Mesodermal cell (in vitro differentiated cells): ENCODE results near the gene DENND5B. TPM values are rescaled to one million over a fixed set of nuclear protein-coding genes. Genes with fewer than 3 reads are reported as not detected.

Experiments
- H3K27ac ChIP-seq: 2 replicates; pipeline ENCODE4 v1.7.0; 2013; ENCODE audit warnings: mild to moderate bottlenecking, low read depth, low read length, moderate library complexity; ENCODE audit not compliant: severe bottlenecking
- H3K36me3 ChIP-seq: 2 replicates; pipeline ENCODE4 v1.7.1; 2013; ENCODE audit warnings: mild to moderate bottlenecking, low read length, moderate library complexity; ENCODE audit not compliant: control insufficient read depth, insufficient read depth
- H3K4me1 ChIP-seq: one replicate; pipeline ENCODE4 v1.7.1; 2013; ENCODE audit warnings: mild to moderate bottlenecking, low read length; ENCODE audit not compliant: insufficient read depth, control insufficient read depth, poor library complexity, severe bottlenecking
- H3K4me3 ChIP-seq: 2 replicates; pipeline ENCODE4 v1.7.0; 2013; ENCODE audit warnings: low read length, control low read depth, mild to moderate bottlenecking; ENCODE audit not compliant: insufficient read depth, poor library complexity, severe bottlenecking; ENCODE audit errors: extremely low read depth
- H3K9me3 ChIP-seq: 2 replicates; pipeline ENCODE4 v1.7.1; 2013; ENCODE audit warnings: mild to moderate bottlenecking, low read length, moderate library complexity; ENCODE audit not compliant: control insufficient read depth
- WGBS, 2 experiments: methylation state at CpG; one replicate each; pipeline ENCODE4 v1.1.5; 2013; ENCODE audit warnings: missing lambda C conversion rate in 2 of 2; ENCODE audit not compliant: insufficient coverage in 2 of 2; 5-methylcytosine and 5-hydroxymethylcytosine counted together
- polyA plus RNA-seq, 2 experiments: library from polyadenylated mRNA; stranded (reverse); fragments of 50-300 nt; gene quantifications; one replicate each; pipeline ENCODE4 v1.2.3, GENCODE V29; 2013

Gene DENND5B
- polyA plus RNA-seq (2013, experiment 1 of 2) = 24.0 TPM
- polyA plus RNA-seq (2013, experiment 2 of 2) = 21.8 TPM

DNA sequence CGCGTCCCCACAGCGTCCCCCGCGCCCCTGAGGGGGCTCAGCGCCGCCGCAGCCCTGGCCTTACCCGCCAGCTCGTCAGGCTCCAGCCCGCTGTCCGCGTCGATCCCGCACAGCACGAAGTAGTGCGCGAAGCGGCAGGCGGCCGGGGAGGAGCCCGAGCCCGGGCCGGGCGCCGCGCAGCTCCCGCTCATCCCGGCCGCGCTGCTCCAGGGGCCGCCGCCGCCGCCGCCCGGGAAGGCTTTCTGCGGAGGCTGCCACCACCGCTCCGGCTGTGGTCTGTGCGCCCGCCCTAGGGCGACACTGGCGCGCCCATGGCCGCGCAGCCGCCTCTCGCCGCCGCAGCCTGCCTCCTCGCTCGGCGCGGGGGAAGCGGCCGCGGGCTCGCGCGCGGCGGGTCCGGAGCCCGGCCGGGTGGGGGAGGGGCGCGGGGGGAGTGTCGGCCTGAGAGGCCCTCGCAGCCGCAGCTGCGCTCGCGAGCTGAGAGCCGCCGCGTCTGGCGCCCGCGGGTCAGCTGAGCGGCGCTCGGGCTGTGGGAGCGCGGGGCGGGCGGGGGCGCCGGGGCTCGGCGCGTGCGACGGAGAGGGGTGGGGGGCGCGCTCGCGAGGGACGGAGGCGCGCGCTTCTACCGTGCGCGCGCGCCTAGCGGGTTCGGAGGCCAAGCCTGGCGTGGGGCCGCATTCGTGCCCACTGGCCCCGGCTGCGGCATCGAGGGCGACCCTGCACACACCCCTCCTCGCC is at the start of gene DENND5B:
Gene DENND5B (minus strand): TSS at position 495 of the 738 bp plus-strand sequence. CDS start 304 bp downstream, at position 191.
- H3K27ac ChIP-seq = peak within 1 kb of the TSS; percentile 92
- H3K4me1 ChIP-seq = peaks cover 15% of the 10 kb centered on the region
- no peaks in the 10 kb centered on the region for H3K9me3 ChIP-seq
- H3K4me3 ChIP-seq = peak within 1 kb of the TSS; percentile 70
- WGBS, 2 experiments = 0% methylated on average over 60 to 87 of the region's 117 CpGs
- H3K36me3 ChIP-seq = peaks cover 7% of the 10 kb centered on the region

DNA sequence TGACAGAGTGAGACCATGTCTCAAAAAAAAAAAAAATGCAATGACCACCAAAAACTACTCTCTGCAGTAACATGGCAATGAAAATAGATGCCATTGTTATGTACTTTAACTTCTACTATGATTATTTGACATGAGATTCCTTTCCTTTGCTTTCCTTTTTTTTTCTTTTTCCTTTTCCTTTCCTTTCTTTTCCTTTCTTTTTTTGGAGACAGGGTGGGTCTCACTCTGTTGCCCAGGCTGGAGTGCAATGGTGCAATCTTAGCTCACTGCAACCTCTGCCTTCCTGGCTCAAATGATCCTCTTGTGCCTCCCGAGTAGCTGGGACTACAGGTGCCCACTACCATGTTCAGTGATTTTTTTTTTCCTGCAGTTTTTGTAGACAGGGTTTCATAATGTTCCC is 43.7 kb upstream of the DENND5B start:
- H3K36me3 ChIP-seq = no peaks in the 10 kb centered on the region
- WGBS, 2 experiments = 88% methylated on average over 1 of the region's 1 CpG; no CpG with 5 or more reads in 1 of the 2 experiments
- H3K4me3 ChIP-seq = no peak overlapping the region
- no peaks in the 10 kb centered on the region for H3K4me1 ChIP-seq
- no peaks in the 10 kb centered on the region for H3K9me3 ChIP-seq
- H3K27ac ChIP-seq = no peak overlapping the region

DNA sequence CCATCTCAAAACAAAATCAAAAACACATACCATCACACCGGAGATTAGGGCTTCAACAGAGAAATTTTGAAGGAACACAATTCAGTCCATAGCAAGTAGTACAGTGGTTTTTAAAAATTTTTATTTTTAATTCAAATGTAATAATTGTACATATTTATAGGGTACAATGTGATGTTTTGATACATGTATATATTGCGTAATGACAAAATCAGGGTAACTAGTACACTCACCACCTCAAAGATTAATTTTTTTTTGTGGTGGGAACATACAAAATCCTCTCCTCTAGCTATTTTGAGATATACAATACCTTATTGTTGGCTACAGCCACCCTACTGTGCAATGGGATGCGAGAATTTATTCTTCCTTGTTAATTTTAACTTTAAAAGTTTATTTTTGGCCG is 42.5 kb upstream of the DENND5B start:
- no peak overlapping the region for H3K27ac ChIP-seq
- H3K36me3 ChIP-seq = no peaks in the 10 kb centered on the region
- H3K4me3 ChIP-seq = no peak overlapping the region
- no peaks in the 10 kb centered on the region for H3K9me3 ChIP-seq
- no peaks in the 10 kb centered on the region for H3K4me1 ChIP-seq
- 60% methylated on average over 1 of the region's 4 CpGs; no CpG with 5 or more reads in 1 of the 2 experiments for WGBS, 2 experiments

DNA sequence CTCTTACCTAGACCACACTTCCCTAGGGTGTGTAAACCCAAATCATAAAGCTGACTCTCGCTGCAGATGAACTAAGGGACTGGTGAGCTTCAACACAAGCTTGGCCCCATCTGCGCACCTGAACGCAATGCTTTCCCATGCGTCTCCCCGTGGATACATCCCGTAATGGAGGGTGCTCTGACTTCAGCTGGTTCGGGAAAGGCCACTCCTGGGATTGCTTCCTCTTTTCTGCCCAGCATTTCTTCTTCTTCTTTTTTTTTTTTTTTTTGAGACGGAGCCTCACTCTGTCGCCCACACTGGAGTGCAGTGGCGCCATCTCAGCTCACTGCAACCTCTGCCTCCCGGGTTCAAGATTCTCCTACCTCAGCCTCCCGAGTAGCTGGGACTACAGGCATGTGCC is 40.9 kb upstream of the DENND5B start:
- H3K9me3 ChIP-seq = no peaks in the 10 kb centered on the region
- no peaks in the 10 kb centered on the region for H3K4me1 ChIP-seq
- 95 to 96% methylated on average over 7 of the region's 12 CpGs for WGBS, 2 experiments
- no peak overlapping the region for H3K27ac ChIP-seq
- H3K4me3 ChIP-seq = no peak overlapping the region
- H3K36me3 ChIP-seq = no peaks in the 10 kb centered on the region

DNA sequence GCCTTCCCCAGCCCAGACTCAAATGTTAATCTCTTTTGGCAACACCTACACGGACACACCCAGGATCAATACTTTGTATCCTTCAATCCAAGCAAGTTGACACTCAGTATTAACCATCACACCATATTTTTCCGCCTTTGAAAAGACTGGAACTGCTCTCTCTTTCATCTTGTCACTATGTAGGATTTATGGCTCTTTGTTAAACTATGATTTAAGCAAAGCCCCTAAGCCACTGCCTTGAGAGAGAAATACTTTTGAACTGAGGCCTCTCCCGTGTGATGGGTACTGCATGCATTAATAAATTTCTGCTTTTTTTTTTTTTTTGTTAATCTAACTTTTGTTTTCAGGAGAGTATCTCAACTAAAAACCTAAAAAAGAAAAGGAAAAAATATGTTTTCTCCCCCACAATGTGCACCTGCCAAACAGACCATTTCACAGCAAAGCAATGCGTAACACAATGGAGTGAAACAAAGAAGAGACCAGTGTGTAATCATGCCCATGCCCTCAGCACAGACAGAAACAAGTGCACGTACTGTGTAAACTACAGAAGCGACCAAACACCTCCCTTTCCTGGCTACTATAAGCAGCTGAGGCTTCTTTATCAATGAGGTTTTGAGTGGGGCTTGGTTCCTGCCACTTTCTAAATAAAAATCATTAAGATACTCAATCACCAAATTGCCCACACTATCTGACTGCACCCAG is 40.2 kb upstream of the DENND5B start:
- H3K9me3 ChIP-seq = no peaks in the 10 kb centered on the region
- 100% methylated on average over 3 of the region's 6 CpGs; no CpG with 5 or more reads in 1 of the 2 experiments for WGBS, 2 experiments
- no peak overlapping the region for H3K27ac ChIP-seq
- H3K4me3 ChIP-seq = no peak overlapping the region
- H3K4me1 ChIP-seq = no peaks in the 10 kb centered on the region
- no peaks in the 10 kb centered on the region for H3K36me3 ChIP-seq

DNA sequence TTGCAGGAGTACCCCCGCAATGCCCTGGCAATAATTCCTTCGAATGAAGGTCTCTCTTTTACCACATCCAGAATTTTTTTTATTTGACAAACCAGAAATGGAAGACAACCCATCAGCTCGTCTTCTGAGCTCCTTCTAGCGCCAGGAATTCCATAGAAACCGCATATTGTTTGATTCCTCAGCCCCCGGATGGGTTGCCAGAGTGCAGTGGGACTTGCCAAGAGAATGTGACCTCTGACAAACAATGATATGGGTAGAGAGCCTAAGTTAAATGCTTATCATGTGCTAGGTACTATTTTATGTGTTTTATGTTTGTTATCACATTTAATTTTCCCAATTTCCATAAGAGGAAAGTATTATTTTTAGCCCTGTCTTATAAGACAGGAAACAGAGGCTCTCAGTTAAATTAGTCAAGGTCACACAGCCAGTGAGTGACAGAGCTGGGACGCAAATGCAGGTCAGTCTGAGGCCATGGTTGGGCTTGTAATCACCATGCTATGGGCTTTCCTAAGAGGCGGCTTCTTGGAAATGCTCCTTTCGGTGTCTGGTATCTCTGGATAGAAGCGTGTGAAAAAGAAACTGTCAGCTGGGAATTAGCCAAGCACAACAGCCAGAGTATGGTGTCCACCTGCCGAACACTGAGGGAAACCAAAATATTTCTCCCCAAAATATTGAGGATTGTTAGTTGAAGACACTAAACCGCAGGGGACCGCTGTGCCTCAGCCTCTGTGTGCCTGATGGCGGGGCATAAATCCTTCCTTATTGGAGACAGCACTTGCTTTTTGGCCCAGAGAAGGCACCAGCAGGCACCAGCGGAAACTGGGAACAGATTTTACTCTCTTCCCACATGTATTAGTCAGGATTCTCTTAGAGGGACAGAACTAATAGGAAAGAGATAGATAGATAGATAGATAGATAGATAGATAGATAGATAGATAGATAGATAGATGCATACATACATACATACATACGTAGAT is 39.1 kb upstream of the DENND5B start:
- Histone ChIP-seq H3K4me1 (no peaks in the 10 kb centered on the region), H3K36me3 (no peaks in the 10 kb centered on the region), H3K9me3 (no peaks in the 10 kb centered on the region), H3K4me3 (no peak overlapping the region), H3K27ac (no peak overlapping the region)
- 78 to 85% methylated on average over 12 of the region's 16 CpGs for WGBS, 2 experiments

DNA sequence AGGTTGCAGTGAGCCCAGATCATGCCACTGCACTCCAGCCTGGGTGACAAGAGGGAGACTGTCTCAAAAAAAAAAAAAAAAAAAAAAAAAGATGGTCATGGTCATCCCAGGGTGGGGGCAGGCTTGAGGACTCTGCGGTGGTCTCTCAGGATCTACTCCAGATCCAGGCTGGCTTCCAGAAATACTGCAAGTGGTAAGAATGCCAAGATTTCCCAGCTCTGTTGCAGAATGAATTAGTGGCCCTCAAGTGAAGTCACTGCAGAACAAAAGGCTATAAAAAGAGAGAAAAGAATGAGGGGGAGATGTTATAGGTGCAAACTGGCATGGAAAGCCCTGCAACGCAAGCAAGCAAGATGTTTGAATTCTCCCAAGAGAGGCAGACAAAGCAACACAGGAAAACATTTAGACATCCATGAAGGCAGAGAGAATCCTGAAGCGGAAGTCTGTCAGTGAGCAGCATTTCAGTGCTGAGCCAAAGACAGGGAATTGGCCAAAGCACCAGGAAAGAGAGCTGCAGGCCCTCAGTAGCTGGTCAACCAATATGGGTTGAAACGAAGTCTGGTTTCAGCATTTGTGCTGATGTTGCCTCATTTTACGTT is 36.6 kb upstream of the DENND5B start:
- H3K4me1 ChIP-seq = no peaks in the 10 kb centered on the region
- WGBS, 2 experiments = 82 to 92% methylated on average over 5 of the region's 5 CpGs

DNA sequence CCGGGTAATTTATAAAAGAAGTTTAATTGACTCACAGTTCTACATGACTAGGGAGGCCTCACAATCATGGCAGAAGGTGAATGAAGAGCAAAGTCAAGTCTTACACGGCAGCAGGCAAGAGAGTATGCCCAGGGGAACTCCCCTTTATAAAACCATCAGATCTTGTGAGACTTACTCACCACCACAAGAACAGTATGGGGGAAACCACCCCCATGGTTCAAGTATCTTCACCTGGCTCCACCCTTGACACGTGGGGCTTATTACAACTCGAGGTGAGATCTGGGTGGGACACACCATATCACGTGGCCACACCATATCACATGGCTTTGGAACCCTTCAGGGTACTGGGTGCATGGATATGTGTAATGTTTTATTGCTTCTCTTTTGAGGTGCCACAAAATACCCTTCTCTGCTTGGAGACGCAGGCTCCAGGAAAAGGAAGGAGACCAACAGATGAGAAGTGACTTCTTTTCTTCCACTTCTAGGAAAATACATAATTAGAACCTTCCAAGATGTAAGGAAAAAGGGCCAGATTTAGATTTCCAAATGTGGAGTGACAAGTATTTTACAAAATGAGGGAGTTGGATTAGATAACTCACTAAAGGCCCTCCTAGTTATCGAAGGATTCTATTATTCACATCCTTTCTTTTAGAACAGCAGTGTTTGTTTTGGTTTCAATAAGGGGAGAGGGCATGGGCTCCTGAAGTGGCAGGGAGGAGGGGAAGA is 35.5 kb upstream of the DENND5B start:
- Histone ChIP-seq H3K9me3 (no peaks in the 10 kb centered on the region), H3K4me1 (no peaks in the 10 kb centered on the region), H3K27ac (no peak overlapping the region), H3K4me3 (no peak overlapping the region), H3K36me3 (no peaks in the 10 kb centered on the region)
- WGBS, 2 experiments = 73 to 85% methylated on average over 2 to 3 of the region's 7 CpGs

More for the DNA sequence above, 36.6 kb upstream of the DENND5B start:
- H3K4me3 ChIP-seq = no peak overlapping the region
- no peaks in the 10 kb centered on the region for H3K36me3 ChIP-seq
- H3K27ac ChIP-seq = no peak overlapping the region
- H3K9me3 ChIP-seq = no peaks in the 10 kb centered on the region

DNA sequence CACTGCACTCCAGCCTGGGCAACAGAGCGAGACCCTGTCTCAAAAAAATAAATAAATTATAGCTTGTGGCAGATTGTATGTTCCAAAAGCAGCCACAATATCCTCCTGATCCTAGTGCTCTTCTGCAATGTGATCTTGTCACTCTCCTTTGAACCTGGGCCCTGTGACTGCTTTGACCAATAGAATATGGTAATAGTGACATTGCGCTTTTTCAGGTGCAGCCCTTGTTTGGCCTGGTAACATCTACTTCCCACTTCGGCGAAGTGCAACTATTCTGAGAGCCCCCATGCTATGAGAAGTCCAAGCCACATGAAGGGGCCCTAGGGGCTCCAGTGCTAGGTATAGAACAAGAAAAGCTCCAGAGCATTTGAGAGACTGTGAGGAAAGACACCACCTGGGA is 31.1 kb upstream of the DENND5B start:
- Histone ChIP-seq H3K27ac (no peak overlapping the region), H3K36me3 (no peaks in the 10 kb centered on the region), H3K9me3 (no peaks in the 10 kb centered on the region), H3K4me3 (no peak overlapping the region), H3K4me1 (no peaks in the 10 kb centered on the region)
- WGBS, 2 experiments = 94 to 100% methylated on average over 3 of the region's 4 CpGs
